ENCODE results near the gene TRAF2.

TRAF2 gene

DNA sequence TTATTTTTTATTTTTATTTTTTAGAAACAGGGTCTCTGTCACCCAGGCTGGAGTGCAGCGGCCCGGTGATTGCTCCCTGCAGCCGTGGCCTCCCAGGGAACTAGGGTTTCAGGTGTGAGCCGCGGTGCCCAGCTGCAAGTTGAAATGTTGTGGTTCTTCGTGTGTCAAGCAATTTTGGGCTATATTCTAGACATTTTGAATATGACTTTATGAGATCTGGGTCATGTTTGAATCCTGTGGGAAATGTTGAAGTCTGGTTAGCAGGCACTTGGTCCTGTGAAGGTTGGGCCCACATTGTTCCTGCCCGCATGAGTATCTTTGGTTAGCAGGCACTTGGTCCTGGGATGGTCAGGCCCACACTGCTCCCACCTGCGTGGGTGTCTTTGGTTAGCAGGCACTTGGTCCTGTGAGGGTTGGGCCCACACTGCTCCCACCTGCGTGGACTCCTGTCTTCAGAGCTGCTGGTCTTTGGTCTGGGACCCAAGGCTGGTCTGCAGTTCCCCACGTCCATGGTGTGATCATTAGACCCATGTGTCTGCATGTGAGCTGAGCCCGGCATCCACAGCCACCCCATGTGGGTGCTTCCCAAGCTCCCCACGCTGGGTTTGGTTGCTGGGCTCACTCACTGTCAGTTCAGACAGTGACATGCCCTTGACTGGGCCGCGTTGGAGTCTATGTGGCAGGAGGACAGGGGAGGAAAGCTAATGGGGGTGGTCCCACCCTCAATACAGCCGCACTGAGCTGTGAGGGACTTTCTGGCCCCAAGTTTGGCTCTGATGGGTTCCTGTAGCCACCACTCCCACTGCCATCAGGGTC, 51.1 kb downstream of the TRAF2 start:
- DNase-seq, result no peak

DNA sequence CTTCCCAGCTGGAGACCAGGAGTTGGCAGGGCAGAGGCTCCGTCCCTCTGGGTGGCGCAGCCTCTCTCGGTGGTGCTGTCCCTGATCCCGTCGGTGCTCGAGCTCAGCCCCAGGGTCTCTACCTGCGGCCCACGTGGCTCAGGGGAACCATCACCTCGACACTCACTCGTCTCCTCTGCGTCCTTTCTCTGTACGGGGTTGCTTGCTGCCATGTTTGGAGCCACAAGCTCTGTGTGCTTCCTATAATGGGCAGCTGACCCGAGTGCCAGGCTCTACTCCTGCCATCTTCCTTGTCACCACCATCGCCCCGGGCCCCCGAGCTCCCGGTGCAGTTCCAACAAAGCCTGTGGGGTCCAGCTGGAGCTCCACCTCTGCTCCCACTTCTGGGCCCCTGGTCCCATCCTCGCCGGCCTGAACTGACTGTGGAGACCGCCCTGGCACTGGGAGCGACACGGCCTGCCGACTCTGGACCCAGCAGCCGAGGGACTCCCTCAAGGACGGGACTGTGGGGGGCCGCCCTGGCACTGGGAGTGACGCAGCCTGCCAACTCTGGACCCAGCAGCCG, 53.2 kb downstream of the TRAF2 start:
- no peak for DNase-seq

DNA sequence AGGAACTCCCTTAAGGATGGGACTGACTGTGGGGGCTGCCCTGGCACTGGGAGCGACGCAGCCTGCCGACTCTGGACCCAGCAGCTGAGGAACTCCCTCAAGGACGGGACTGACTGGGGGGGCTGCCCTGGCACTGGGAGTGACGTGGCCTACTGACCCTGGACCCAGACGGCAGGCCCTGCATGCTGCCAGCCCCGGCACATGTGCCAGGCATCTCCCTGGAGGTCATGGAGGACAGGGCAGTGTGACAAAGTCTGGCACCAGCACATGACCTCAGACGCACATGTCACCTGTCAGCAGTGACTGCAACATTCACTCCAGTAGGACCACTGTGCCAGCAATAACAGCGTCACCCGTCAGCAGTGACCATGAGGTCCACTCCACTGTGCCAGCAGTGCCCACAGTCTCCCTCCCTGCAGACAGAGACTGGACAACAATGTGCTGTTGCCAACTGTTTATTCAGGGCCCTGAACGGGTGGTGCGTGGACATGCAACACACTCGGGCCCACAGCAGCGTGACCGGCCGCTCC, 53.7 kb downstream of the TRAF2 start:
- no peak for DNase-seq

DNA sequence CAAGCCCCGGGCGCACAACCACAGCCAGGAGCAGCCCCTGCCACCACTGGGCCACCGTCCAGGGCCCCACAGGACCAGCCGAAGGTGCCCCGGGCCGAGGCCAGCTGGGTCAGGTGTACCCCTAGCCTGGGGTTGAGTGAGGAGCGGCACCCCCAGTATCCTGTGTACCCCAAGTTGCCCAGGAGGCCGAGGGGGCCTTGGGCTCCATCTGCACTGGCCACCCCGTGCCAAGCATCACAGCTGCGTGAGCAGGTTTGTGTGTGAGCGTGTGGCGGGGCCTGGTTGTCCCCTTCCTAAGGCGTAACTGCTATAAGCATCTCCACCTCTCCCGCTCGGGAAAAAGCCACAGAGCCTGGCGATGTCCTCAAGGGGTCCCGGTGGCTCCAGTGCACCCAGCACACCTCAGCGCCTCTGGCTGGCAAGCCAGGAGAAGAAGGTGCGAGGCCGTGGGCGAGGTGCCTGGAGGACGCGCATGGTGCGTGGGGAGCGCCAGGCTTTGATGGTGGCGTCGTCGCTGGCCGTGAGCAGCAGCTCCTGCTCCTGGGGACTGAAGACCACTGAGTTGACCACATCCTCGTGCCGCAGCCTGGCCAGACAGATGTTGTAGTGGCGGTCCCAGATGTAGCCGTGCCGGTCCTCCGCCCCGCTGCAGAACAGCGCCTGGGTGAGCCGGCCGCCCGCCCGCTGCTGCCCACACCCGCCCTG, 54.4 kb downstream of the TRAF2 start:
- no peak for DNase-seq

DNA sequence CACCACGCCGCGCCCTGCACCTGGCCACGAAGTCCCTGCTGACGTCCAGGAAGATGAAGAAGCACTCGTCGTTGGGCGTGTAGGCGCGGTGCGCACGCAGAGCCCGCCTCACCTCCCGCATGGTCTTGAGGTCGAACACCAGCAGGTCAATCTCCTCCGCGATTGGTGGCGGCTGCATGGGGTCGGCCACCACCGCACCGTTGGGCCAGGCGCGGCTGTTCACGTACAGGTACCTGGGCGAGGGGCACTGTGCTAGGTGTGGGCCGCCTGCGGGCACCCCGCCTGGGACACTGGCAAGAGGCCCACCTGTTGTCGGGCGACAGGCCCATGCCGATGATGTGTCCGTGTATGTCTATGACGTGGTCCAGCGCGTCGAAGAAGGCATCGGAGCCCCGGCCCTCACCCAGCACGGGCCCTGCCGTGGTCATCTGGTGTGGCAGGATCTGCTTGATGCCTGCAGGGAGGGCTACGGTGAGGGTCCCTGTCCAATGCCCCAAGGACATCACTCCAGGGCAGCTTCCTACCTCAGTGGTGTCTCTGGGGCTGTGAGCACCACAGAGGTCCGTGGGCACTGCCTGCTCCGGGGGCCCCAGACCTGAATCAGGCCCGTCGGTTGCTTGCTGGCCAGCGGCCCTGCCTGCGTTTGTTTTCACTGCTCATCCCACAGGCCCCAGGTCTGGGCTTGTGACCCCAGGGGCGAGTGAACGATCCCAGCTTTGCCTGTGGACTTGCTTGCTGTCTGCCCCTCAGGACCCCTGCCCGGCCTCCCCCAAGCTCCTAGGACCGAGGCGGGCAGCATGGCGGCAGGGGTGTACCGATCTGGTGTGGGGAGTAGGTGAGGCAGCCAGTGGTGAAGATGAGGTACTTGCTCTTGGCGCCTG, 55.2 kb downstream of the TRAF2 start:
- DNase-seq, result no peak

DNA sequence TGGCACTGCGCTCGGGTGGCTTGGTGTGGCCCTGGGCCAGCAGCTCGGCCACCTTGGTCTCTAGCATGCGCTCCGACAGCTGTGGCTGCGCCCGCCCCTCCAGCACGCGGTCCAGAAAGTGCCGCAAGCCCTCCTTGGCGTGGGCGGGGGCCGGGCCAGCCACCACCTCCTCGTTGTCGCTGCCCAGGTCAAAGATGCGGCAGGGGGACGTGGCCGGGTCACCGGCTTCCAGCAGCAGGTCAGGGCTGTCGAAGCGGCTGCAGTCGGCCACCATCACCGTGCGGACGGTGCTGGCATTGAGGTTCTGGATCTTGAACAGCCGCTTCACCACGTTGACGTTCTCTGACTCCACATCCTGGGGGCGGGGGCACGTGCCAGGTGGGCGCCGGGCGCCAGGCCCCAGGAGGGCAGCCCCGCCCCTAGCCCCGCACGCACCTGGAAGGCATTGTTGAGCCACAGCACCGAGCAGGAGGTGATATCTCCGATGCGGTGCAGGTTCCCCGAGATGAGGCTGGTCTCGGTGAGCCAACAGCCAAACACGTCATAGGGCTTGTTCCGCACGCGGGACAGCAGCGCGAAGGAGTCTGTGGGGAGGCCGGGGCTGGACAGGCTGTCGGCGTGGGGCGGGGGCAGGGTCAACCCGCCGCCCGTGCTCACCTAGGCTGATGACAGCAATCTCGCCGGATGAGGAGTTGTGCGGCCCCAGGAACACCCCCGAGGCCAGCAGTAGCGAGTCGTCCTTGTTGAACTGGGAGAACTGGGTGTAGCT, 56.0 kb downstream of the TRAF2 start:
- no peak for DNase-seq

DNA sequence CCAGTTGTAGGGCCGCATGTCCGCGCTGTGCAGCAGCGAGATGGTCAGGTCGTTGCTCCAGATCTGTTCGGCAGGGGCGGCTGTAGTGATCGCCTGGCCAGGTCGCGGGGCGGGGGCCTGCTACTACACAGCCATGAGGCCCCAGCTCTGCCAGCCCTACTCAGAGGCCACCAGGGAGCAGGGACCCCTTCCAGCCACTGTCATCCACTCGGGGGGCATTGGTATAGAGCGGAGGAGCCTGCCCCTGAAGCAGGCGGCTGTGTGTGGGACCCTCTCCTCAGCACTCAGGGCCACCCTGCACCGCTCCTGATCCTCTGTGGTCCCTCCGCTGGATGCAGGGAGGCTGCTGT, 56.5 kb downstream of the TRAF2 start:
- no peak for DNase-seq

DNA sequence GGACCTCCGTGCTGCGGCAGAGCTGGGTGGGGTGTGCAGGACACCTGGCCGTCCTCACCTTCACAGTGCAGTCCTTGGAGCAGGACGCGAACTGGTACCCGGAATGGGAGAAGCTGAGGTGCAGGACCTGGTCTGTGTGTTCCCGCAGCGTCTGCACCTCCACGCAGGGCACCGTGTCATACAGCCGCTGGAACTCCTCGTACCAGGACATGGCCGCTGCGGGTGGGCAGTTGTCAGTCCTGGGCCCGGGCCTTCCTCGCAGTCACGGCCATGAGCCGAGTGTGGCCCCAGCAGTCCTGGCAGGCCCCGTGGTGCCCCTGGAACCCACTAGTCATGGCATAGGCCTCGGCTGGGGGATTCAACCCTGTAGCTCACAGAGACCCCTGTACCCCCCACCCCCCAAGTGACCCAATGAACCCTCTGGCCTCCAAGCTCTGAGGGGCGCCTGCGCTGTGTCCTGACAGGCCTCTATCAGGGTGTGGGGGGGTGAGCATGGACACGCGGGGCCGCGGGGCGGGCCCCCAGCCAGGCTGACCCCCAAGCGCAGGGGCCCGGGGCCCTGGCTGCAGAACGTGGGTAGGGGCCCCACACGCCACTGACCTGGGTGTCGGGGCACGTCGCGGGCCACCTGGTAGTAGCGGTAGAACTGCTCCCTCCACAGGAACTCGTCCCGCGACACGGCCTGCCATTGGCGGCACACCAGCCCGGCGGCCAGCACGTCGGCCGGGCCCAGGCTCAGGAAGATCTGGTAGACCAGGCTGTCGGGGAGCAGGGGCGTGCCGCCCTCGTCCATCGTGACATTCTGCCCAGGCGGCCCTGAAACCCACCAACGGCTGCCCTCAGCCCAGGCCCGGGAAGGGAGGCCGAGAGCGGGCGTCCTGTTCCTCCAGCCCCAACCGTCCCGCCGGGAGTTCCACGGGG, 57.2 kb downstream of the TRAF2 start:
- peak; percentile 71 for DNase-seq

DNA sequence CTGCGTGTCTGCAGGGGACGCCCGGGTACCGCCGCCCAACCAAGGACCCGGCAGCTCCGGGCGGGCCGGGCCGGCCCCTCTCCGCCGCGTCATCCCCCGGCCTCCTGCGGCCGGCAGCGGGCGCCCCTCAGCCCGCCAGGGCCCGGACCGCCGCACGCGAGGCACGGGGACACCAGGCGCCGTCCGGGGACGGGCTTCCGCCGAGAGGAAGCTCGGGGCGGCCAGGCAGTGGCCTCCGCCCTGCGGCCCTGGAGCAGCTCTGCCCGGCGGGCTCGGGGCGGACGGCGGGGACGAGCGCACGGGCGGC, 57.8 kb downstream of the TRAF2 start:
- peak; percentile 80 for DNase-seq

DNA sequence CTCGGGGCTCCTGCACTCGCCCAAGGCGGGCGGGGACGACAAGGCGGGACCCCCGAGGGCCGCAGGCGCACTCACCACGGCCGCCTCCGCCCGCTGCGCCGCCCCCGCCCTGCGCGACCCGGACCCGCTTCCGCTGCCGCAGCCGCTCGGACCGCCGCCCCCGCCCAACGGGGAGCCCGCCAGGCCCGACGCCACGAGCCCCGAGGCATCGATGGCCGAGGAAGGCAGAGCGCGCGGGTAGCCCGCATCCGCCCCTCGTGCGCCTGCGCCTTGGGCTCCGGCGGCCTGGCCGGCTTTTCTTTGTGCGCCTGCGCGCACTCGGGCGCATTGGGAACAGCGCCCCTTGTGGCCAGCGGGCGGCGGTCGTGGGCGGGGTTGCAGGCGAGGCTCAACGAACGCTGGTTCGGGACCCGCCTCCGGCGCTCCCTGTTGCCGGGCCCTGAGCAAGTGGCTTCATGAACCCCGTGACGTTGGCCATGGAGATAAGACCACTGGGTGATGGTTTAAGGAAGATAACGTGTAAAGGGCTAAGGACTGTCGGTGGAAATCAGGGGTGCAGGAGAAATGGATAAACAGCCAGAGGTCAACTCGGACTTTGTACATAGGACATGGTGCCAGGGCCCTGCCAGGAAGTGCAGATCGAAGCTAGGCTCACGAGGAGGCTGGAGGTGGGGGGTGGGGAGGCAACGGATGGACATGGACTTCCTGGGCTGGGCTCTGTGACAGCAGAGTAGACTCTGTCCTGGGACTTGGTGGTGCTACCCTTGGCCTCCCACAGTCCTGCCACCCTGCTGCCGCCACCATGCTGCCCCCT, 58.4 kb downstream of the TRAF2 start, which contains the start of the genes C8G and FBXW5:
TSS of gene C8G (plus strand) at position 725 of the 814 bp plus-strand sequence. CDS start at position 803, 78 bp downstream.
TSS of gene FBXW5 (minus strand) at position 220 of the 814 bp plus-strand sequence. CDS start 655 bp downstream, outside the sequence.
- peak; percentile 89 for DNase-seq

DNA sequence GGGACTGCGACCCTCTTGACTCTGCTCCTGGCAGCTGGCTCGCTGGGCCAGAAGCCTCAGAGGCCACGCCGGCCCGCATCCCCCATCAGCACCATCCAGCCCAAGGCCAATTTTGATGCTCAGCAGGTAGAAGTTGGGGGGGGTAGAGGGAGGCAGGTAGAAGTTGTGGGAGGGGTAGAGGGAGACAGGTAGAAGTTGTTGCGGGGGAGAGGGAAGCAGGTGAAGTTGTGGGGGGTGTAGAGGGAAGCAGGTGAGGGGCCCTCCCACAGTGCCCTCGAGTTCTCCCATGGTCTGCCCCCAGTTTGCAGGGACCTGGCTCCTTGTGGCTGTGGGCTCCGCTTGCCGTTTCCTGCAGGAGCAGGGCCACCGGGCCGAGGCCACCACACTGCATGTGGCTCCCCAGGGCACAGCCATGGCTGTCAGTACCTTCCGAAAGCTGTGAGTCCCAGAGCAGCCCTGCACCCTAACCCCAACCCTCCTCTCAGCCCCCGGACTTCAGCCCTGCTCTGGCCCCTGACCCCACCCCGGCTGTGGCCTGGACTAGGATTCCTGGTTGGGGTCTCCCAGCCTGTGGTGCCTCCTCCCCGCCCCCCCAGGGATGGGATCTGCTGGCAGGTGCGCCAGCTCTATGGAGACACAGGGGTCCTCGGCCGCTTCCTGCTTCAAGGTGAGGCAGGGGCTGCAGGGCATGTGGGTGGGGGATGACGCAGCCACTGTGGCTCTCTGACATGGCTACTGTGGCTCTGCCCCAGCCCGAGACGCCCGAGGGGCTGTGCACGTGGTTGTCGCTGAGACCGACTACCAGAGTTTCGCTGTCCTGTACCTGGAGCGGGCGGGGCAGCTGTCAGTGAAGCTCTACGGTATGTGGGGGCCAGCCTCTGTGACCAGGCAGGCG, 59.3 kb downstream of the TRAF2 start:
- DNase-seq, result no peak

DNA sequence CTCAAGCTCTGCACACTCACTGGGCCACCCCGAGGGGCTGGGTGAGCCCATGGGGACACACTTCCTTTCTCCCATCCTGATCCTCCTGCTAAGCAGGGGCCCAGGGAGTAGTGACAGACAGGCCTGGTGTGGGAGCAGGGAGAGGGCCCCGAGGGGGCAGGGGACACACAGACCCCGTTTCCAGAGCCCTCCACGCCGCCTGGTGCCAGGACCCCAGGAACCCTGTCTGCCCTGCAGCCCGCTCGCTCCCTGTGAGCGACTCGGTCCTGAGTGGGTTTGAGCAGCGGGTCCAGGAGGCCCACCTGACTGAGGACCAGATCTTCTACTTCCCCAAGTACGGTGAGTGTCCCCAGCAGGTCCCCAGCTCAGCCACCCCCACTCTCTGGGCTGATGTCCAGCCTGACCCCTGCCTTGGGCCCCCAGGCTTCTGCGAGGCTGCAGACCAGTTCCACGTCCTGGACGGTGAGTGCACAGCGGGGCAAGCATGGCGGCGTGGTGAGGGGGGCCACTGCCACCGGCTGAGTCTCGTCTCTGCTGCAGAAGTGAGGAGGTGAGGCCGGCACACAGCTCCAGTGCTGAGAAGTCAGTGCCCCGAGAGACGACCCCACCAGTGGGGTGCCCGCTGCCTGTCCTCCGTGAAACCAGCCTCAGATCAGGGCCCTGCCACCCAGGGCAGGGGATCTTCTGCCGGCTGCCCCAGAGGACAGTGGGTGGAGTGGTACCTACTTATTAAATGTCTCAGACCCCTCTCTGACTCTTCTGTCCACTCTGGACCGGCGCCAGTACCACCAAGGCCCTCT, 60.1 kb downstream of the TRAF2 start:
- DNase-seq, result no peak

DNA sequence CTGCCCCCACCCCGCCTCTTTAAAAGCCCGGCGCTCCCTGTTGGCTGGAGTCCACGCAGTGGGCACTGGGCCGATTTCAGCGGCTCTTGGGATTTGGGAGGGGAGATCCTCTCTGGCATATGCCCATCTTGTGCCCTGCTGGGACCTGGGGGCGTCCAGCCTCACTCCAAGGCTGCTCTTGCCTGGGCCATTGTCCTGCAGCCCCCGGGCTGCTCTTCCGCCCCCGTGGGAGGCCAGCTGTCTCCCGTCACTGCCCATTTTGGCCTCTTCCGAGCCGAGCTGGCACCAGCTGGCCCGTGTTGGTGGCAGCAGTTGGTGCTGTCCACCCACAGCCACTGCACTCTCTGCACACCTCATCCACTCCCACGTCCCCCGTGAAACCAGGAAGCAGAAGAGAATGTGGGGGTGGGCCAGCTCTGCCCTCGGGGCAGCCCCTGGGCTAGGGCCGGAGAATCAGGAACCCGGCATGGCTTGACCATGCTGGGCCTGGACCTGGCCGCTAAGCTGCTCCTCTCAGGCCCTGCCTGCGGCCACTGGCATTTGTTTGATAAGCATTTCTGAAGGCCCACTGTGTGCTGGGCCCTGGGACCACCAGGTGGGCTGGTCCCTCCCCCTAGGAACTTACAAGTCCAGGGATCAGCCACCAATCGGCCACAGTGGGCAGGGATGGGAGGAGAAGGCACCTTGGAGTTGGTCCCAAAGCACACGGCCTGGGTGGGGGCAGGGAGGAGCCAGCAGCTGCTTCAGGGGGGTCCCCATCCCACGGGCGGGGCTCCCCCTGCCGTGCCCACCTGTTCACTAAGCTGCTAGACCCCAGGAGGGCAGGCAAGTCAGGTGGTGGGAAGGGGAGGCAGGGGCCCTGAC, 60.9 kb downstream of the TRAF2 start:
- no peak for DNase-seq

DNA sequence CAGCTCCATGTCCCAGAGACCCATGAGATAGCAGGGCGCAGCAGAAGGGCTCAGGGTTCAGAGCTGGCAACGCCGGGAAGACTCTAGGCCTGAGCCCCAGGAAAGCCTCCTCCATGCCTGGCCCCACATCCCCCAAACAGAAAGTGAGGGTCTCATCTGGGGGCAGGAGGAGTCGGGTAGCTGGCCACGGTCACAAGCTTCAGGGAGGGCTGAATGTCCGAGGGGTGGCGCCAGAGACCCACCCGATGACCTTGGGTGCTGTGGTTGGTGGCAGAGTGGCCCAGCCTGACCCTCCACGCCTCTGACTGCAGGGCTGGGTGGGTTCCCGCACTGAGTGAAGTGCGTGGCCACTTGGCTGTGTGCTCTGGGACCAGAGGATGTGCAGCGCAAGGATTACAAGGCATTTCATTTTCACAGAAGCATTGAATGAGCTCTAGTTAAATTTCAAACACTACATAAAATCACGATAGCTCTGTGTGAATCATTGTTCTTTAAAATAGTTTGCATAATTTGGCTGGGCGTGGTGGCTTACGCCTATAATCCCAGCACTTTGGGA, 61.7 kb downstream of the TRAF2 start:
- peak; percentile 49 for DNase-seq

DNA sequence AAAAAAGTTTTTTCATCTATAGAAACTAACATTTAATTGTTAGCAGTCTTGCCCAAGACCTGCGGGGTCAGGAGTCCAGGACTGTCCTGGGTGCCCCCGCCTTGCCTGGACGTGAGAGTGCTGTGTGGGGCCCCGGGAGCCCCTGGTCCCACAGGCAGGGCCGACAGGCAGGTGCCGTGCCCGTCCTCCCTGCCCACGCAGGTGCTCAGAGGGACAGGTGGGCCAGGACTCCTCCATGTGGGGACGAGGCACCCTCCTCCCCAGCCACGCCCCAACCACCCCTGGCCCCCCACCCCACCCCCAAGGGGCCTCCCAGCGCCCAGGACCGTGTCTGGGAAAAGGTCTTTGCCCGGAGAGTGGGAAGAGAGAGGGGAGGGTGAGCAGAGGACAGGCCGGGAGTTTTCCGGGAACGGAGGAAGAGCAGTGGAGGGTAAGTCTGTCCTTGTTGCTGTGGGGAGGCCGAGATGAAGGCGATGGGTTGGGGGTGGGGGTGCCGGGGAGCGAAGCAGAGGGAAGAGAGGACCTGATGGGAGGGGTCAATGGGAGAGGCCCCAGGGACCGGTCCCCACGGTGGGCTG, 63.0 kb downstream of the TRAF2 start:
- DNase-seq, result no peak

All from right kidney (tissue), 1 donor.